HS-5 (cell line): ENCODE results near the gene SH3RF1.

Experiments used
- DNase-seq: peaks from one replicate; pipeline ENCODE4 v3.0.0-alpha.2; 2012; ENCODE audit warnings: low read depth

The SH3RF1 gene

GRCh38 chr4:169103966-169104412 is 166.8 kb downstream of the SH3RF1 start:
- no peak for DNase-seq

DNA sequence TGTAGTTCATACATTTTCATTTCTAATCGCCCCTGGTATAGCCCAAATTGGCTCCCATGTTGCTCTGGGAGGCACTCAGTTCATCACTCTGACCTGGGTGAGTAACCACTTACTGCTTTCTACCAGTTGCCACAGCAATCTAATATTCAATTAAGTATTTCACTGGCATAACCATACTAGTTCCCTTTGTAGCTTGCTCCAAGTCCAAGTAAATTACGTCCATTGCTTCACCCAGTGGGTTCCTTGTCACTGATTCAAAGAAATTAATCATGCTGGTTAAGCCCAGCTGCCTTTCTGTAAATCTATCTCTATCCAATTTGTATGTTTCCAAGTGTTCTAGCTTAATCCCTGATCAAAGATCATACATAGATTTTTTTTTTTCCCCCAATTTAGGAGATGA is 168.7 kb downstream of the SH3RF1 start:
- DNase-seq = no peak

GRCh38 chr4:169100670-169101101 is 170.1 kb downstream of the SH3RF1 start:
- no peak for DNase-seq

GRCh38 chr4:169099771-169100180 is 171.0 kb downstream of the SH3RF1 start:
- DNase-seq = no peak

DNA sequence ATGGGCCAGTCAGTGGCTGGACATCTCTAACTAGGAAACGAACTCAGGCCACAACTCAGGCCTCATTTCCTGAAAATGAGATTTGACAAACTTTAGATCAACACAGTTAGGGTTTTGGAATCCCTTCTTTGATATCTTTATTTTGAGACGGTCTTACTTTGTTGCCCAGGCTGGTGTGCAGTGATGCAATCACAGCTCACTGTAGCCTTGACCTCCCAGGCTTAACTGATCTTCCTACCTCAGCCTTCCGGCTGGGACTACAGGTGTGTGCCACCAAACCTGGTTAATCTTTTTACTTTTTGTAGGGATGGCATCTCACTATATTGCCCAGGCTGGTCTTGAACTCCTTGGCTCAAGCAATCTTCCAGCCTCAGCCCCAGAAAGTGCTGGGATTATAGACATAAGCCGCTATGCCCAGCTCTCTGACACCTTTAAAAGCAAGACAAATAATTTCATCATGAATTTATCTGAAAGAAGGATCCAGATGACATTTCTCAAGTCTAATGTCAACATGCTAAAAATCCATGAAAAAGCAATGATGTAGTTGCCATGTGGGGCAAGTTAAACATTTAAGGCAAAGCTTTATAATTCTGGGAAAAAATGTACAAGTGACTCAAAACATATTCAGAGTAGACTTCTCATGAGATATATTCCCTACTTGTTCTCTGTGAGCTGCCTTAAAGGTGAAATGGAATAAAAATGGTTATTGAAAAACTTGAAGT is 171.6 kb downstream of the SH3RF1 start:
- DNase-seq = no peak

DNA sequence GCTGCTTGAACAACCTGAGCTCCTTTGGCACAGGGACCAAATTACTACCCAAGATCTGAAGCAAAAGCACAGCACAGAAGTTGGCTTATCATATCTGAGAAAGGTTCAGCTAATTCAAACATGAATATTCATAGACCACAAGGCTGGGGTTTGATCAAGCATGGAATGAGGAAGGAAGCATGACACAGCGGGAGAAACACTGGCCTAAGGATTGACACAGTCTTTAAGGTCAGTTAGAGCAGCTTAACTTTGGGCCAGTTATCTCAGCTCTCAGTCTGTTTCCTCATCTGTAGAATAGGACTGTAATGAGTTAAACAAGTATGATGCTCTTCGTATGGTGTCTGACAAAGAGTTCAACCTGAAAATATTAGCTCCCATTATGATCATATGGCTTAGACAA is 172.2 kb downstream of the SH3RF1 start:
- no peak for DNase-seq

- DNase-seq = no peak
Measured at GRCh38 chr4:169098054-169098497, 172.7 kb downstream of the SH3RF1 start.

- DNase-seq = no peak
Measured at GRCh38 chr4:169096221-169096620, 174.5 kb downstream of the SH3RF1 start.

DNA sequence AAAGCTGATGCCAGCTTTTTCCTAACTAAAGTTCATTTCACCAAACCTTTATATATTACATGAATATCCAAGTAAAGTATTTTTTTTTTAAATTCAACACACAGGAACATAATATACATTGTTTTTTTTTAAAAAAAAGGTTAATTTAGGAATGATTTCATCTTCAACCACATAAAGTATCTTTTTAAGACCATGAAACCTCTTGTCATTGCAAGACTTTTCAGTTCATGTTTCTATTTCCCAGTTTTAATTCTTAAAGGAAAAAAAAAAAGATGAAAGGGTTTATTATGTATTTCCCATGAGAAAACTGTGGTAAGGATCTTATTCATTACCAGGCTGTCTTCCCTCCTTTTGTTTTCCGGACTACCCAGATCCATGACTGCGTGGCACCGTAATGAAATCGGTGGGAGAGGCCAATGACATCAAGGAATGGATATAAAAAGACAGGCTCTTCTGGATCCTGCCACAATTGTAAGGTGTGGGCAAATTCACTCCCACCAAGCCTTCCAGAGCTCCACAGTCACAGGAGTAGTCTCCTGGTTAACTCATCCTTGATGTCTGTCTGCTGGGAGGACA is 176.0 kb downstream of the SH3RF1 start:
- no peak for DNase-seq

GRCh38 chr4:169092889-169093522 is 177.8 kb downstream of the SH3RF1 start:
- DNase-seq = no peak

GRCh38 chr4:169090484-169091215 is 180.1 kb downstream of the SH3RF1 start:
- no peak for DNase-seq

DNA sequence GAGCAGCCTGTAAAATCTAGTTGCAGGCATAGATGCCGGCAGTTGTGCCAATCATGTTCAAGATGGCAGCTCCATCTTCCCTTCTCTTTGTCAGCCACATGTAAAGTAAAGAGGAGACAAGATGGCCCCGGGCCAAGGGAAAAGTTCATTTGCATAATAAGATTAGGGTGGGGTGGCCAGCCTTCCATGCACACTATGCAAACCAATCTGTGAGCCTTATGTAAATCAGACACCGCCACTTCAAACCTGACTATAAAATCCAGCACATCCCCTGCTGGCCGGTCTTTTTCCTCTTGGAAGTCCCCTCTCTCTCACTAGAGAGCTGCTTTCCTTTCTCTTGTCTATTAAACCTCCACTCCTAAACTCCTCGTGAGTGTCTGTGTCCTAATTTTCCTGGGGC is 181.8 kb downstream of the SH3RF1 start:
- no peak for DNase-seq

DNA sequence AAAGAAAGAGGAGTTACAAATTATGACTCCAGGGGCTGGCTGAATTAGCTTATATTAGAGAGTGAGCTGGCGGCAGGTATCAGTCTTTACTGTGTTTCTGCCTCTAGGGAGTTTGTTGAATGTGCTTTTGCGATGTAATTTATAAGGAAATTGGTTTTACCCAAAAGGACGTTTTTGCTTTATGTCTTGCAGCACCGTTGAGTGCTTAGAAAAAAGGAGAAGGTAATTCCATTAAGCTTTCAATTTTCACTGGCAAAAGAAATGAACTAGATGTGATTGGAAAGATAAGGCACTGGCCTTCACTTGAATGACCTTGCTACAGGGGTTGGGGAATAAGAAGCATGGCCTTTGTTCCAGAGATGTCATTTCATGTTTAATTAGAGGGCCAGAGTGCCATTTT is 185.8 kb downstream of the SH3RF1 start:
- DNase-seq = no peak

- no peak for DNase-seq
Measured at GRCh38 chr4:169080981-169081380, 189.8 kb downstream of the SH3RF1 start.

- no peak for DNase-seq
Measured at GRCh38 chr4:169079942-169080827, 190.6 kb downstream of the SH3RF1 start.

GRCh38 chr4:169074117-169074516 is 196.6 kb downstream of the SH3RF1 start:
- no peak for DNase-seq

DNA sequence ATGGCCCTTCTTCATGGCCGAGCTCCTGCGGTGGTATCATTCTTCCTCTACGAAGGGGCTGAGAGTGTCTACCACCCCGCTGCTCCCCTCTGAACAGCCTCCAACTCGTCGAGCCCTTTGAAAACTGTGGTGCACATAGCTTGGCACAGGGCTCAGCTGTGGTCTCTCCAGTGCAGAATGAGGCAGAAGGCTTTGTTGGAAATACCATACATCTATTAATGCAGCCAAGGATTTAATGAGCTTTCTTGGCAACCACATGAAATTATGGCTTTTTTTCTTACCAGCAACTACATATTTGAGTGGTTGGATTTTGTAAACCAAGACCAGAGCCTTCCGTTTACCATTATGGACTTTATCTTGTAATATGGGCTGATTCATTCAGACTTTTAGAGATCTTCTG is 199.0 kb downstream of the SH3RF1 start:
- no peak for DNase-seq

DNA sequence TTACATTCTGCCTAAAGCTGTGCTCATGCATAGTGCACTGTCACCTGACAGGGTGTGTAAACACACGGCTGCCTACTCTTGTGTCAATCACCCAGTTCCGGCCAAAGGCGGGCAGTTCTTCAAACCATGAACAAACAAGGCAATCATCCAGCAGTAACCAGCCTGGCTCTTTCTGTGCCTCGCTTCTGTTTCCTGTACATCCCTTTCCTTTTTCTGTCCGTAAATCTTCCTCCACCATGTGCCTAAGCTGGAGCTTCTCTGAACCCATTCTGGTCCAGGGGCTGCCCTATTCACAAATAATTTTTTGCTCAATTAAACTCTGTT is 199.9 kb downstream of the SH3RF1 start:
- DNase-seq = no peak

DNA sequence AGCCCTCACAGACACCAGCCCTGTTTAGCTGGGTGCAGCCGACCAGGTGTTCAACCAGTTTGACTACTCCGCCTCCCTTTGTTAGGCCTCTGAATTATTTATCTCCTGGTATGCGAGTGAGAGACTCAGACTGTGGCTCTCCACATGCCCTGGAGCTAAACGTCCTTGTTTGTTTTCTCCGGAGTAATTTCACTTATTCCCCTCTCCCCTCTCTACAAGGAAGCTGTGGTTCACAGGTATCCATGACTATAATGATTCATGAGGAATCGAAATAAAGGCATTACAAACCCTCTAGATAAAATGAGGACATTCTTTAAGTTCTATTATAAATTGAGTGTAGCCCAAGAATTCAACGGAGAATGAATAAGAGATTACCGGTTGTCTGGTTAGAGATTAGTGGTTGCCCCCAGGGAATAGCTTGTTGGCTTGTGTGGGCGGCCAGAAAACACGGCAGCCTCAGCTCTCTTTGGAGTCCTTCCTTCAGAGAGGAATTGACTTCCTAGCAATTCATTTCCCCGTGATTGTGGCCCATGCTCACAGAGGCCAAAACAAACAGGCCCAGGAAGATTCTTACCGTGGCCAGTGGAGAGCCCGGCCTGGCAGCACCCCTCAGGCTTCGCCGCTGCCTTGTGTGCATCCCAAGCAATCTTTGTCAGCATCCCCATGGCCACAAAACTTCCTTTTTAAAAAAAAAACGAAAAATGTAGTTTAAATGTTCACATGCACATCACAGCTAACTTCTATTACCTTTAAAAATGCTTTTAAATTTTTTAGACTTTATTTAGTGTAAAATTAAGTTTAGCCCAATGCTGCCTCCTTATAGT is 200.5 kb downstream of the SH3RF1 start:
- DNase-seq = no peak

DNA sequence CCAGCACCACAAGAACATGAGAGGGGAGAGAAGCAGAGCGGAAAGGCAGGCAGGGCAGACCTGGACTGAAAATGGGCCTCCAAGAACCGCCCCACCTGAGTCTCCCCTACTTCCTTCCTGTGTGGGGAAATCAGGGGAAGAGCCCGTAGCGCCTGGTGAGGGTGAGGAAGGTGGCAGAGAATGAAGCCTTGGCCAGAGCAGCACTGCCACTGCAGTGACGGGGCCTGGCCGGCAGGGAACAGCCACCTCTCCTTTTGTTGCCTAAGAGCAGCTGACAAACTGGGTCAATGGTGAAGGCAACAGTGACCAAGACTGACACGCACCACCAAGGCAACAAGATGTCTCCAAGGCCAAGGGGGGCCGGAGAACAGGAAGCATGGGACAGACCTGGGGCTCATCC is 202.3 kb downstream of the SH3RF1 start:
- DNase-seq = no peak

DNA sequence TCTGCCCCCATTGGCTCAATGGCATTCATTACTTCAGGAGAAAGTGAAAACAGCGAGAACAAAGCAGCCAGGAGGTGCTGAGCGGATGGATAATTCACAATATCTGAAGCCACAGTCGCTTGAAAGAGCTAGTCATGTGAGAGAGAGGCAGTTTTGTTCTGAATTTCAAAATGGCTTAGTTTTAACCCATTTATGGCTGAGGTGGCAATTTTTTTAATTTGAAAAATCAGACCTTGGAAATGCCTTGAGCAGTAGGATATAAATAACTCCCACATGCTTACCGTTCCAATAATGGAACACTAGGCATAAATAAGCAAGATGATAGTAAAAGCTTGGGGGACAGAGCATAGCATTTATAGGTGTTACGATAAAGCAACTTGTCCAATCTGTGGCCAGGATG is 203.8 kb downstream of the SH3RF1 start:
- DNase-seq = no peak
